ENCODE data around the gene ACOT9.
"Not testable (repeated sequence)": the region's sequence is repeated elsewhere in the genome, so short reads cannot be mapped to it uniquely, and the experiment has no call there.

ACOT9 gene

DNA sequence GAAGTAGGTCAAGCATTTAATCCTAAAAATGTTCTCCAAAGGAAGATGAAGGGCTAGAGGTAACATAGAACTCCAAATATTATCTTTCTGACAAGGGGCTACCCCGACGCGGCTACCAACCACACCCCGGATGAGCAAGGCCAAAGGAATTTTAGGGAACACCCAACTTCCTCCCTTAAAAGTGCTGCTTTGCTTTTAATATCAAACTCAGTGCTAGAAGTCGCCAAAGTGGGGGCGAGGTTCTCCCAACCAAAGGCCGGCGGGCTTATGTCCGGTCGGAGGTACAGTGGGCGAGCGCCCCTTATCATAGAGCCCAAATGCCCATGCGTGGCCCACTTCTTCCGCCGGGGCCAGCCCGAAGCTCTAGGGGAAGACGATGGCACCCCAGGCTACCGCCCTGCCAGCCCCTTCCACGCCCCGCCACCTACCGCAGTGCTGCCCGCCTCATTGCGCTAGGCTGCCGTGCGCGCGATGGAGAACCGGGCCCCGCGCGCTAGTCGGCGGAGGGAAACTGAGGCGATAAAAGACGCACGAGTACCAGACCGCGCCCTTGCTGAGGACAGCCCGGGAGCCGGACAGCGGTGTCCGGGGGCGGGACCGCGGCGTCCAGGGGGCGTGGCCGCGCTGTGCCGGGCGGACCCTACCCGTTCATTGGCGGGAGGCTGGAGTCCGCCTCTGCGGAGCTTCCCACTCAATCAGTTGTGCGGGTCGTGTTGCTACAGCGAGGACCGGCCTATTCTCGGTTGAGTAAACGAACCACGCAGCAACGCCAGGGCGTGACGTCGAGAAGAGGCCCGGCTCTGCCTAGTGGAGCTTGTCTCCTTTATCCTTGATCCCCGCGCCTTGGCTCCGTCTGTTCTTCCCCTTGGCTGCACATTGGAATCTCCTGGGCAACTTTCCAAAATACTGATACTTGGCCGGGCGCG lies at the start of gene ACOT9:
ACOT9 (minus strand) TSS at position 580 of the 926 bp plus-strand sequence; CDS start at position 448, 132 bp downstream.
- DNase-seq = peak; percentile 77 to 84

GRCh38 chrX:23790155-23790497 lies 47.0 kb upstream of the ACOT9 start:
- no peak for DNase-seq

DNA sequence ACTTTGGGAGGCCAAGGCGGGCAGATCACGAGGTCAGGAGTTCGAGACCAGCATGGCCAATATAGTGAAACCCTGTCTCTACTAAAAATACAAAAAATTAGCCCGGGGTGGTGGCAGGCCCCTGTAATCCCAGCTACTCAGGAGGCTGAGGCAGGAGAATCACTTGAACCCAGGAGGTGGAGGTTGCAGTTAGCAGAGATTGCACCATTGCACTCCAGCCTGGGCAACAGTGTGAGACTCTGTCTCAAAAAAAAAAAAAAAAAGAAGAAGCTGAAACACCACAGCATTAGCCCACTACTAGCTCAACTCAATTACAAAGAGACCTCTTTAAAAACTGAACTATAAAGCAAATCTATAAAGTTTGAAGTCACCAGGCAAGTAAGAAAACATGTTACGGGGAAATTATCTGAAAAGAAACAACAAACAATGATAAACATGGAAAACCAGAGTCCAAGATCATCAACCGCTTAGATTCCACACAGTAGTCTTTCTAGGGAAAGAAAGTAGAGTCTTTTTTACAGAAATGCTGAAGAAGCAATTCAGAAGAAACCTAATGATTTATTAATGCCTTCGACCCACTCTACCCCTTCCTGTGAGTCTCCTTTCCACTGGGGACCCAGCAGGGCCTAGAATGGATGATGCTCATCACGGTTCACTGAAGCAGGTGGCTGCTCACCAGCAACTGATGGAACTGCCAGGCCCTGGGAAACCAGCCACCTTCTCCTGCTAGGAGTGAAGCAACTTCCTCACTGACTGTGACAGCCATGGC lies 46.5 kb upstream of the ACOT9 start:
- no peak for DNase-seq

DNA sequence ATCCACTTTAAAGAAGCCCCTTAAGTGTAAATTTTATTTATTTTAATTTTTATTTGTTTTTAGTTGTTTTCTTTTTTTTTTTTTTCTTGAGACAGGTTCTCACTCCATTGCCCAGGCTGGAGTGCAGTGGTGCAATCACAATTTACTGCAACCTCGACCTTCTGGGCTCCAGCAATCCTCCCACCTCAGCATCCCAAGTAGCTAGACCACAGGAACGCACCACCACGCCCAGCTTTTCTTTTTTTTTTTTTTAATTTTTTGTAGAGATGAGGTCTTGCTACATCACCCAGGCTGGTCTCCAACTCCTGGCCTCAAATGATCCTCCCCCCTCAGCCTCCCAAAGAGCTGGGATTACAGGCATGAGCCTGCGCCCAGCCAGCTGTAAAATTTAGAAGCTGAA lies 45.9 kb upstream of the ACOT9 start:
- no peak for DNase-seq

DNA sequence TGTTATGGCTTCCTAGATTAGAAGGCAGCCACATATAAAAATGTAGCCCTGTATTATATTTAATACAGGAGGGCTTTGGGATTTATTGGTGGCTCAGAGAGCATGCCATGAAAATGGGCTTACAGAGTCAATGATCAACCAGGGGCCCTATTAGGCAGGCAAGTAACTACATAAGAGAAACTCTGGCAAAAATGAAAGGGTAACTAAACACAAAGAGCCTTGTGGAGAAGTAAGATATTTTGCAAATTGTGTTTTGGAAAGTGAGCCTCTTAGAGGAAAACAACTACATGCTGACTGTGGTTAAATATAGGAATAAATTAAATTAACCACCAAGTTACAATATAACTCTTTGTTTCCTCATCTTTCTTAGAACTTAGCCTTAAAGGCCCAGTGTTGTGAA lies 45.4 kb upstream of the ACOT9 start:
- DNase-seq = no peak

DNA sequence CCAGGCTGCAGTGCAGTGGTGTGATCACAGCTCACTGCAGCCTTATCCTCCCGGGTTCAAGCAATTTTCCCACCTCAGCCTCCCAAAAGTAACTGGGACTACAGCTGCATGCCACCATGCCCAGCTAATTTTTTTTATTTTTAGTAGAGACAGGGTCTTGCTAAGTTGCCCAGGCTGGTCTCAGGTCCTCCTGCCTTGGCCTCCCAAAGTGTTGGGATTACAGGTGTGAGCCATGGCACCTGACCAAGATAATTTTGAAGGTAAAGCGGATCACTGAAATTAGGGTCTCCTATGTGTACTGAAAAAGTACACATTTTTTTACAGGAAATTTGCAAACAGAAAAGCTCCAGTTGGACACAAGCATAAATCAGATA lies 44.7 kb upstream of the ACOT9 start:
- no peak for DNase-seq

DNA sequence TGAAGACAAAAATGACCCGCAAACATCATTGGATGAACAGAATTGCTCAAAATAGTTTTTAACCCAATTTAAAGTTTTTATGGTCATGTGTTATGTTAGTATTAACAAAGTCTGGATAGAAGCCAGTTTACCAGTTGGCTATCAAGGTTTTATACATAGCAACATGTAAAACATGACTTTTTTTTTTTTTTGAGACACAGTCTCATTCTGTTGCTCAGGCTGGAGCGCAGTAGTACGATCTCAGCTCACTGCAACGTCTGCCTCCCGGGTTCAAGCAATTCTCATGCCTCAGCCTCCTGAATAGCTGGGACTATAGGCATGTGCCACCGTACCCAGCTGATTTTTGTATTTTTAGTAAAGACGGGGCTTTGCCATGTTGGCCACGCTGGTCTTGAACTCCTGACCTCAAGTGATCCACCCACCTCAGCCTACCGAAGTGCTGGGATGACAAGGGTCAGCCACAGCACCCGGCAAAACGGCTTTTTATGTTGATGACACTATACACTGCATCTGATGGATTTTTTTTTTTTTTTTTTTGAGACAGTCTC lies 43.3 kb upstream of the ACOT9 start:
- DNase-seq = no peak

DNA sequence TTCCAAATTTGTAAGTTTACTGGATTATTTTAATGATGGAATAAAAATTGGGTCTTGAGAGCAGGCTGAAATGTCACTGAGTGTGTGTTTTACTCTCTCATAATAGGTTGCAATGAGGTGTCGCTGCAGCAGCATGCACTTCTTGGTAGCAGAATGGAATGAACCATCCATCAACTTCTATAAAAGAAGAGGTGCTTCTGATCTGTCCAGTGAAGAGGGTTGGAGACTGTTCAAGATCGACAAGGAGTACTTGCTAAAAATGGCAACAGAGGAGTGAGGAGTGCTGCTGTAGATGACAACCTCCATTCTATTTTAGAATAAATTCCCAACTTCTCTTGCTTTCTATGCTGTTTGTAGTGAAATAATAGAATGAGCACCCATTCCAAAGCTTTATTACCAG lies 42.5 kb upstream of the ACOT9 start:
- no peak for DNase-seq

DNA sequence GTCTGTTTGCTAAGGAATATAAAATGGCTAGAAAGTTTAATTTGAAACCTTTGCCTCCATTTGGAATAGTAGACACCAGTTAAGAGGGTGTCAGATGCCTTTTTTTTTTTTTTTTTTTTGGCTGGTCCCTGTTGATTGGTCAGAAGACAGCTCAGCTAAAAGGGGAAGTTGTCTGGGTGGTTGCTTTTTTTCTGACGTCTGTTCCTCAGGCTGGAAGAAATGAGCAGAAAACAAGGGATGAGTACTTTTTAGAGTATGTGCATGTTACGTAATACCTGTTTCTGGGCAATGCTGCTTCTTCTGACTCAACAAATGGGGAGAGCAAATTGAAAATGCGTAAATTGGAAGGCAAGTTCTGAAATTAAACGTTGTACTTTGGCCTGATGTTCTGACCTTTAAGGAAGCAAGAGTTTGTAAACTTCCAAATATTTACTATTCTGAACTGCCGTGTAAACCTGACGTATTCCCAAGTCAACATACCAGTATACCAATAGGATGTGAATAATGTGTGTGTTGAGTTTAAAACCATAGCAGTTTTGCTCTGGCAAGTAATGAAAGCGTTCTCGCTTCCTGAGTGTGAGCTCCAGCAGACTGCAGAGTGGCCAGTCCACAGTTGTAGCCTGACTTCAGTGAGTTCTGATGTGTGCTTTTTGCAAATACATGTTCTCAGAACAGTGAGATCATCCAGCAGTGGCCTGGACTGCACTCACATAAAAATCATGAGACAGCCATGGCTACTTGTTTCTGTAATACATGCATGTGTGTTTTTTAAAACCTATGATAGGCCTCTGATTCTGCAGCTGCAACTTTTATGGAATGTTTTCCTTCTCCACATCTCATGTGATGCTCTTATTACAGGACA lies 41.6 kb upstream of the ACOT9 start:
- DNase-seq = no peak

DNA sequence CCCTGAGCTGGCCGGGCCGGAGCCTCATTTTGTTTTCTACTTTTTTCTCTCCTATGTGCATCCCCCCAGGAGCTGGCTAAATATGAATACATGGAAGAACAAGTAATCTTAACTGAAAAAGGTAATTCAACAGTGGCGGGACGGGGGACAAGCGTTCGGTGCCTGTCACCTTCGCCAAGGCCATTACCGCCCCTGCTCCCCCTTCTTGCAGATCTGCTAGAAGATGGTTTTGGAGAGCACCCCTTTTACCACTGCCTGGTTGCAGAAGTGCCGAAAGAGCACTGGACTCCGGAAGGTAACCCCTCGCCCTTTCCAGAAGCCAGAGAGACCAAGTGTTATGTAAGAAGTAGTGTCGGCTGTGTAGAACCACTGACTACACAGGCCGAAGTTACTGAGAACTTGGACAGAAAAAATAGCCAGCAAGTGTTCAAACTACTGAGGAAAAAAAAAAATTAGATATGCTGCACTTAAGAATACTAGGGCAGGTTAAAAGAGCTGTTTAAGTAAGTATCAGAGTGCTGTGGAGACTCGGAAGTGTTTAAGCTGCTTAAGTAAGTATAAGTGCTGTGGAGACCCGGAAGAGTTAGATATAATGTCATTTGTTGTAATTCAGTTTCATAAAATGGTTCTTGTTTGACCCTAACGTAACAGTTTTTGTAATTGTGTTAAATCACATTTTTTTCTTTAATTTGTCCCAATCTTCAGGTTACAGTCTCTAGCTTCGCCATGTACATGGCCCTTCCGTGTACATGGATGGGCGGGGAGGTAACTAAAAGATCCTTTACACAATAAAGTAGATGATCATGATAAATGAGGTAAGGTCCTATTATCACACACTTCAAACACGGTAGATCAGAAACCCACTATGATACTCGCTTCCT lies 40.8 kb upstream of the ACOT9 start:
- no peak for DNase-seq

- peak; percentile 94 for DNase-seq
These were observed 40.0 kb upstream of the ACOT9 start, which contains the start of gene SAT1 for GRCh38 chrX:23782863-23783588. SAT1 (plus strand) TSS chrX:23783173; CDS start chrX:23783352, 179 bp downstream.

- DNase-seq = no peak
These were observed 39.4 kb upstream of the ACOT9 start for GRCh38 chrX:23782455-23782854.

GRCh38 chrX:23779025-23779424 lies 35.9 kb upstream of the ACOT9 start:
- DNase-seq = no peak

DNA sequence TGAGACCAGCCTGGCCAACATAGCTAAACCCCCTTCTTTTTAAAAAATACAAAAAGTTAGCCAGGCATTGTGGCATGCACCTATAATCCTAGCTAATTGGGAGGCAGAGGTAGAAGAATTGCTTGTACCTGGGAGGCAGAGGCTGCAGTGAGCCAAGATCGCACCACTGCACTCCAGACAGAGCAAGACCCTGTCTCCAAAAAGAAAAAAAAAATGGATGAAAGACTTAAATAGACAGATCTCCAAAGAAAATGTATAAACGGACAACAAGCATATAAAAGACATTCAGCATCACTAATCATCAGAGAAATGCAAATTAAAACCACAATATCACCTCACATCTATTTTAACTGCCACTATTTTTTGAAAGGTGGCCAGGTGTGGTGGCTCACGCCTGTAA lies 33.3 kb upstream of the ACOT9 start:
- DNase-seq = no peak

- no peak for DNase-seq
These were observed 30.6 kb upstream of the ACOT9 start for GRCh38 chrX:23773601-23774175.

DNA sequence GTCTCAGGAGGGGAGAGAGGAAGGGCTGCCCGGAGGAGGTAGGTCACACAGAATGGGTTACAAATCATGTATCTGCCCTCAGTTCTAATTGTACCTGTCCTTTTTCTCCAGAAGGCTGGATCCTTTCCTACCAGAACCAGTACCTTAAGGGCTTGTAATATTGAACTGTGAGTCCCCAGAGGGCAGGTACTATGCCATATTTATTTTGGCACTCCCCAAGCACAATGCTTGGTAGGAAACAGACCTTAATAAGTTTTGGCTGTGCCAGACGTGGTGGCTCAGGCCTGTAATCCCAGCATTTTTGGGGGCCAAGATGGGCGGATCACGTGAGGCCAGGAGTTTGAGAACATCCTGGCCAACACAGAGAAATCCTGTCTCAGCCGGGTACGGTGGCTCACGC lies 28.0 kb upstream of the ACOT9 start:
- DNase-seq = not testable (repeated sequence)

DNA sequence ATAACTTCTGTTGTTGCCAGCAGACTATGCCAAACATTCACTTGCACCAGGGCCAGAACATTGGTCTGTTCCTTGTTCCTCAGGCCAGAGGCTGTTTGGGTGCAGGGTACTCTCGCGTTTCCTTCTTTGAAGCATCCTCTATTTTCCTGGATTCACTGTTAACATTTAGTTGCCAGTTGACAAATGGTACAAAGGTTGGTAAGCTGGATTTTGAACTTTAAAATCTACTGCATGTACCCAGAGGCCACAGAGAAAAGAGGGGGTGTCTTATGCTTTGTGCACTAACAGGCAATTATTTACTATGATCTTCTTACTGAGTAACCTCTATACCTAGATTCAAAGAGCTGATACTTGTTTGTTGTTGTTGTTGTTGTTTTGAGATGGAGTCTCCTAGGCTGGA lies 27.1 kb upstream of the ACOT9 start:
- no peak for DNase-seq

DNA sequence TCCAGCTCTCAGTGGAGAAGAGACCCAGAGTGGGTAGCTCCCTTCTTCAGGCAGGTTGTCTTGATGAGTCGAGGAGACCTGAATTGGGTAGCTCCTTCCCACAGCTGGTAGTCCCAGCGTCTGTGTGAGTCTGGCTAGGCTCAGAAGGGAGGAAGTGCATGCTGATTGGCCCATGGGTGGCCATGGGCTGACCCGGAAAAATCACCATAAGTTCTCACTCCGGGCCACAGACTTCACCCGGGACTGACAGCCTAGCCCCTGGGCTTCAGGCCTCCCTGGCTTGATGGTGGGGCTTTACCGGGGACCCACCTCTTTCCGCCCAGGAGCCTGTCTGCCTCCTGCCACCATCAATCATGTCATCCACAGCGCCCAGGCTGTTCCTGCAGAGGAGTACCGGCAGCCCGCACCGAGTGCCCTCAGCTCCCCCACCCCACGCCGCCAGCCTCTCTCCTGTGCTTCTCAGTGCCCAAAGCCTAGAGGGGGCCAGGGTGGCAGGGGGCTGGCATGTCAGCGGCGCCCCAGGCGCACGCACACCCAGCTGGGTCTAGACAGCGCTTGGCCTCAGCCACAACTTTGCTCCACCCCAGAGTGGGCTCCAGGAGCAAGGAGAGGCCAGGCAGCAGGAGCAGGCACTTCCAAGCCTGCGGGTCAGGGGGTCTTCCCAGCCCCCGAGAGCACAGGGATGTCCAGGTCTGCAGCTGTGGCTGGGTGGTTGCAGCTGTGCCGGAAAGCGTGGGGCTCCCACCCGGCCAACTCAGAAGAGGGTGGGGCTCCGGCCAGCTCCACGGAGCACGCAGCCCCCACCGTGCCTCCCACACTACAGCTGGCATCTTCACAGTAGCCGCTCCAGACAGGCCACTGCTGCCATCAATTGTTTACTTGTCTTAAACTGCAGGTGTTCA lies 23.8 kb upstream of the ACOT9 start:
- no peak for DNase-seq

GRCh38 chrX:23765868-23766267 lies 22.8 kb upstream of the ACOT9 start:
- DNase-seq = no peak

GRCh38 chrX:23765449-23765848 lies 22.4 kb upstream of the ACOT9 start:
- no peak for DNase-seq

All from activated T-cell treated with anti-CD3 and anti-CD28 coated beads, Interleukin-2, amount 50 U/mL, for 48 hours (primary cell).